ENCODE data around the gene INTS15. TPM values are rescaled to one million over a fixed set of nuclear protein-coding genes. Genes with fewer than 3 reads are reported as not detected.

Gene INTS15
- polyA plus RNA-seq, 1 of the 3 experiments (the other 2 are of a cell fraction) = 39.1 TPM

GRCh38 chr7:6571160-6571779 is 18.6 kb upstream of the INTS15 start:
- no peak for DNase-seq
- TF ChIP-seq RAD21 (IDR thresholded peaks at IDR 0.05; ENCODE audit: low read length) = no peak
- TF ChIP-seq SMC3 (IDR thresholded peaks at IDR 0.05; ENCODE audit: low read depth, low read length) = no peak
- TF ChIP-seq PBX3 (IDR thresholded peaks at IDR 0.05) = no peak
- no peak for TF ChIP-seq FOXJ3 (CRISPR knock-in tag; IDR thresholded peaks at IDR 0.05)
- TF ChIP-seq MXI1 (IDR thresholded peaks at IDR 0.05; ENCODE audit: low read depth, low read length) = no peak
- TF ChIP-seq, protein P1, sequence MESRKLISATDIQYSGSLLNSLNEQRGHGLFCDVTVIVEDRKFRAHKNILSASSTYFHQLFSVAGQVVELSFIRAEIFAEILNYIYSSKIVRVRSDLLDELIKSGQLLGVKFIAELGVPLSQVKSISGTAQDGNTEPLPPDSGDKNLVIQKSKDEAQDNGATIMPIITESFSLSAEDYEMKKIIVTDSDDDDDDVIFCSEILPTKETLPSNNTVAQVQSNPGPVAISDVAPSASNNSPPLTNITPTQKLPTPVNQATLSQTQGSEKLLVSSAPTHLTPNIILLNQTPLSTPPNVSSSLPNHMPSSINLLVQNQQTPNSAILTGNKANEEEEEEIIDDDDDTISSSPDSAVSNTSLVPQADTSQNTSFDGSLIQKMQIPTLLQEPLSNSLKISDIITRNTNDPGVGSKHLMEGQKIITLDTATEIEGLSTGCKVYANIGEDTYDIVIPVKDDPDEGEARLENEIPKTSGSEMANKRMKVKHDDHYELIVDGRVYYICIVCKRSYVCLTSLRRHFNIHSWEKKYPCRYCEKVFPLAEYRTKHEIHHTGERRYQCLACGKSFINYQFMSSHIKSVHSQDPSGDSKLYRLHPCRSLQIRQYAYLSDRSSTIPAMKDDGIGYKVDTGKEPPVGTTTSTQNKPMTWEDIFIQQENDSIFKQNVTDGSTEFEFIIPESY (IDR thresholded peaks at IDR 0.05; ENCODE audit: borderline replicate concordance, low read depth) = no peak
- TF ChIP-seq, protein P2, sequence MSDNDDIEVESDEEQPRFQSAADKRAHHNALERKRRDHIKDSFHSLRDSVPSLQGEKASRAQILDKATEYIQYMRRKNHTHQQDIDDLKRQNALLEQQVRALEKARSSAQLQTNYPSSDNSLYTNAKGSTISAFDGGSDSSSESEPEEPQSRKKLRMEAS (IDR thresholded peaks at IDR 0.05; ENCODE audit: low read depth) = no peak
- no peak for TF ChIP-seq YY1 (IDR thresholded peaks at IDR 0.05; ENCODE audit: low read depth)
- TF ChIP-seq, protein P3, sequence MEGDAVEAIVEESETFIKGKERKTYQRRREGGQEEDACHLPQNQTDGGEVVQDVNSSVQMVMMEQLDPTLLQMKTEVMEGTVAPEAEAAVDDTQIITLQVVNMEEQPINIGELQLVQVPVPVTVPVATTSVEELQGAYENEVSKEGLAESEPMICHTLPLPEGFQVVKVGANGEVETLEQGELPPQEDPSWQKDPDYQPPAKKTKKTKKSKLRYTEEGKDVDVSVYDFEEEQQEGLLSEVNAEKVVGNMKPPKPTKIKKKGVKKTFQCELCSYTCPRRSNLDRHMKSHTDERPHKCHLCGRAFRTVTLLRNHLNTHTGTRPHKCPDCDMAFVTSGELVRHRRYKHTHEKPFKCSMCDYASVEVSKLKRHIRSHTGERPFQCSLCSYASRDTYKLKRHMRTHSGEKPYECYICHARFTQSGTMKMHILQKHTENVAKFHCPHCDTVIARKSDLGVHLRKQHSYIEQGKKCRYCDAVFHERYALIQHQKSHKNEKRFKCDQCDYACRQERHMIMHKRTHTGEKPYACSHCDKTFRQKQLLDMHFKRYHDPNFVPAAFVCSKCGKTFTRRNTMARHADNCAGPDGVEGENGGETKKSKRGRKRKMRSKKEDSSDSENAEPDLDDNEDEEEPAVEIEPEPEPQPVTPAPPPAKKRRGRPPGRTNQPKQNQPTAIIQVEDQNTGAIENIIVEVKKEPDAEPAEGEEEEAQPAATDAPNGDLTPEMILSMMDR (IDR thresholded peaks at IDR 0.05) = no peak
- TF ChIP-seq FOXM1 (IDR thresholded peaks at IDR 0.05; ENCODE audit: low read depth) = no peak
- no peak overlapping the region for H3K9ac ChIP-seq
- ChIA-PET POLR2A (no interaction called here), CTCF (interaction anchor here (4.3 to 9.7 kb wide), 2 partner anchors 12 to 55 kb away, joined by 24 to 85 read pairs; no protein-coding TSS in a partner anchor)
- H3K79me2 ChIP-seq (ENCODE audit: insufficient read depth) = no peaks in the 10 kb centered on the region
- no peak overlapping the region for H3K27ac ChIP-seq (ENCODE audit: low read depth in 2 of 2, low read length in 1 of 2)
- H3K4me2 ChIP-seq = no peak overlapping the region
- H4K20me1 ChIP-seq (ENCODE audit: insufficient read depth) = no peaks in the 10 kb centered on the region
- no peaks in the 10 kb centered on the region for H3K9me2 ChIP-seq
- H3K9me3 ChIP-seq = no peaks in the 10 kb centered on the region
- peaks cover 7% of the 10 kb centered on the region; the same call in 1 of the 2 replicates for H3K27me3 ChIP-seq (ENCODE audit: insufficient read depth)
- no peaks in the 10 kb centered on the region for H3K36me3 ChIP-seq (replicated peaks in 1 of 2; ENCODE audit: control insufficient read depth in 1 of 2, insufficient read depth in 2 of 2, low read length in 1 of 2)
- no peak overlapping the region for H2AFZ ChIP-seq (ENCODE audit: low read depth)
- H3K4me1 ChIP-seq (ENCODE audit: control insufficient read depth in 1 of 2, insufficient read depth in 2 of 2, low read depth in 1 of 2, low read length in 1 of 2) = peaks cover 0 to 3% of the 10 kb centered on the region in 2 experiments; a peak in 1 of 4 replicates
- no peak overlapping the region for H3K4me3 ChIP-seq (ENCODE audit: low read depth in 2 of 2, low read length in 1 of 2)
- H3F3A ChIP-seq (replicated peaks; ENCODE audit: insufficient read depth) = peaks cover 11% of the 10 kb centered on the region
- WGBS (ENCODE audit: low lambda C conversion rate) = 47% methylated on average over 7 of the region's 7 CpGs
